Parathyroid adenoma (tissue), 2 donors: ENCODE results near the gene SULT2B1.

Experiments used
- H2AFZ ChIP-seq: fragments of 300-600 bp; sonication (generic); one replicate; pipeline ENCODE4 v1.7.0; 2017; ENCODE audit warnings: antibody characterized with exemption, mild to moderate bottlenecking
- H3K27ac ChIP-seq: fragments of 300-600 bp; sonication (generic); one replicate; pipeline ENCODE4 v1.7.0; 2017
- H3K27me3 ChIP-seq: fragments of 300-600 bp; sonication (generic); one replicate; pipeline ENCODE4 v1.7.0; 2017; ENCODE audit warnings: low read length; ENCODE audit not compliant: control insufficient read depth, insufficient read depth
- H3K36me3 ChIP-seq: fragments of 300-600 bp; sonication (generic); one replicate; pipeline ENCODE4 v1.7.0; 2017; ENCODE audit warnings: low read length; ENCODE audit not compliant: control insufficient read depth, insufficient read depth
- H3K4me1 ChIP-seq: fragments of 300-600 bp; sonication (generic); one replicate; pipeline ENCODE4 v1.7.0; 2017; ENCODE audit warnings: control low read depth
- H3K4me2 ChIP-seq: fragments of 300-600 bp; sonication (generic); one replicate; pipeline ENCODE4 v1.7.0; 2017; ENCODE audit warnings: low read length
- H3K4me3 ChIP-seq: fragments of 300-600 bp; sonication (generic); one replicate; pipeline ENCODE4 v1.7.0; 2017; ENCODE audit warnings: low read depth, low read length
- H3K79me2 ChIP-seq: fragments of 300-600 bp; sonication (generic); one replicate; pipeline ENCODE4 v1.7.0; 2017; ENCODE audit warnings: control low read depth
- H3K9ac ChIP-seq: fragments of 300-600 bp; sonication (generic); one replicate; pipeline ENCODE4 v1.7.0; 2017; ENCODE audit warnings: mild to moderate bottlenecking
- H3K9me3 ChIP-seq: fragments of 300-600 bp; sonication (generic); one replicate; pipeline ENCODE4 v1.7.0; 2017; ENCODE audit warnings: low read length; ENCODE audit not compliant: control insufficient read depth
- CTCF ChIP-seq: fragments of 300-600 bp; sonication (generic); IDR thresholded peaks from one replicate; pipeline ENCODE4 v1.7.0; 2017; ENCODE audit warnings: antibody characterized with exemption, mild to moderate bottlenecking
- donor health status: primary hyperparathyroidism.

Gene SULT2B1

GRCh38 chr19:48508729-48509411 is 43.1 kb upstream of the SULT2B1 start:
- no peaks in the 10 kb centered on the region for H3K79me2 ChIP-seq
- no peak overlapping the region for H3K4me3 ChIP-seq
- H3K4me2 ChIP-seq = no peak overlapping the region
- H2AFZ ChIP-seq = no peak overlapping the region
- H3K27ac ChIP-seq = no peak overlapping the region
- peaks cover 11% of the 10 kb centered on the region for H3K4me1 ChIP-seq
- no peak overlapping the region for H3K9ac ChIP-seq
- H3K36me3 ChIP-seq = no peaks in the 10 kb centered on the region
- no peaks in the 10 kb centered on the region for H3K9me3 ChIP-seq
- no peaks in the 10 kb centered on the region for H3K27me3 ChIP-seq
- no peak for TF ChIP-seq CTCF

GRCh38 chr19:48509467-48510194 is 42.3 kb upstream of the SULT2B1 start:
- Histone ChIP-seq H3K27me3 (no peaks in the 10 kb centered on the region), H3K79me2 (no peaks in the 10 kb centered on the region), H3K4me3 (no peak overlapping the region), H2AFZ (no peak overlapping the region), H3K27ac (no peak overlapping the region), H3K36me3 (no peaks in the 10 kb centered on the region), H3K4me1 (peaks cover 11% of the 10 kb centered on the region), H3K9me3 (no peaks in the 10 kb centered on the region), H3K9ac (no peak overlapping the region), H3K4me2 (no peak overlapping the region)
- no peak for TF ChIP-seq CTCF

- no peaks in the 10 kb centered on the region for H3K79me2 ChIP-seq
- no peaks in the 10 kb centered on the region for H3K27me3 ChIP-seq
- H2AFZ ChIP-seq = peak overlapping the region; percentile 71
- H3K9ac ChIP-seq = no peak overlapping the region
- H3K27ac ChIP-seq = peak overlapping the region; percentile 1
- H3K4me3 ChIP-seq = peak overlapping the region; percentile 76
- H3K9me3 ChIP-seq = no peaks in the 10 kb centered on the region
- H3K36me3 ChIP-seq = no peaks in the 10 kb centered on the region
- peak overlapping the region; percentile 95 for H3K4me2 ChIP-seq
- peaks cover 11% of the 10 kb centered on the region for H3K4me1 ChIP-seq
- no peak for TF ChIP-seq CTCF
Observed at GRCh38 chr19:48510421-48511268, 41.3 kb upstream of the SULT2B1 start.

GRCh38 chr19:48511321-48511731 is 40.6 kb upstream of the SULT2B1 start:
- peaks cover 11% of the 10 kb centered on the region for H3K4me1 ChIP-seq
- peak overlapping the region; percentile 71 for H2AFZ ChIP-seq
- no peak overlapping the region for H3K9ac ChIP-seq
- H3K36me3 ChIP-seq = no peaks in the 10 kb centered on the region
- no peaks in the 10 kb centered on the region for H3K79me2 ChIP-seq
- no peak for TF ChIP-seq CTCF
- H3K9me3 ChIP-seq = no peaks in the 10 kb centered on the region
- peak overlapping the region; percentile 95 for H3K4me2 ChIP-seq
- H3K27me3 ChIP-seq = no peaks in the 10 kb centered on the region
- peak overlapping the region; percentile 1 for H3K27ac ChIP-seq
- peak overlapping the region; percentile 47 for H3K4me3 ChIP-seq
